ENCODE data around the gene ARHGAP9.

- TF ChIP-seq, protein P1, sequence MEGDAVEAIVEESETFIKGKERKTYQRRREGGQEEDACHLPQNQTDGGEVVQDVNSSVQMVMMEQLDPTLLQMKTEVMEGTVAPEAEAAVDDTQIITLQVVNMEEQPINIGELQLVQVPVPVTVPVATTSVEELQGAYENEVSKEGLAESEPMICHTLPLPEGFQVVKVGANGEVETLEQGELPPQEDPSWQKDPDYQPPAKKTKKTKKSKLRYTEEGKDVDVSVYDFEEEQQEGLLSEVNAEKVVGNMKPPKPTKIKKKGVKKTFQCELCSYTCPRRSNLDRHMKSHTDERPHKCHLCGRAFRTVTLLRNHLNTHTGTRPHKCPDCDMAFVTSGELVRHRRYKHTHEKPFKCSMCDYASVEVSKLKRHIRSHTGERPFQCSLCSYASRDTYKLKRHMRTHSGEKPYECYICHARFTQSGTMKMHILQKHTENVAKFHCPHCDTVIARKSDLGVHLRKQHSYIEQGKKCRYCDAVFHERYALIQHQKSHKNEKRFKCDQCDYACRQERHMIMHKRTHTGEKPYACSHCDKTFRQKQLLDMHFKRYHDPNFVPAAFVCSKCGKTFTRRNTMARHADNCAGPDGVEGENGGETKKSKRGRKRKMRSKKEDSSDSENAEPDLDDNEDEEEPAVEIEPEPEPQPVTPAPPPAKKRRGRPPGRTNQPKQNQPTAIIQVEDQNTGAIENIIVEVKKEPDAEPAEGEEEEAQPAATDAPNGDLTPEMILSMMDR (conservative IDR thresholded peaks at IDR 0.05): no peak
- no peak for TF ChIP-seq EZH2 (IDR thresholded peaks at IDR 0.05; ENCODE audit: low read depth)
Measured at GRCh38 chr12:57479043-57479375, 657 bp downstream of the ARHGAP9 start.
